Type B pancreatic cell (in vitro differentiated cells): ENCODE results near the gene SAP30. TPM values are rescaled to one million over a fixed set of nuclear protein-coding genes. Genes with fewer than 3 reads are reported as not detected.

Source experiments
- DNase-seq: peaks from one replicate; pipeline ENCODE4 v3.0.0; 2021; ENCODE audit warnings: mixed read lengths; ENCODE audit not compliant: unreplicated experiment; ENCODE audit errors: extremely low spot score
- H3K27ac Mint-ChIP-seq: 2 replicates; pipeline ENCODE4 v1.8.0; 2021; ENCODE audit warnings: mild to moderate bottlenecking, mixed read lengths
- H3K27me3 Mint-ChIP-seq: 2 replicates; pipeline ENCODE4 v1.8.0; 2021; ENCODE audit warnings: mixed read lengths
- H3K36me3 Mint-ChIP-seq: 2 replicates; pipeline ENCODE4 v1.8.0; 2021; ENCODE audit warnings: mixed read lengths
- H3K4me1 Mint-ChIP-seq: one replicate; pipeline ENCODE4 v1.8.0; 2021; ENCODE audit warnings: mixed read lengths; ENCODE audit not compliant: unreplicated experiment
- H3K4me3 Mint-ChIP-seq: 2 replicates; pipeline ENCODE4 v1.8.0; 2021; ENCODE audit warnings: mild to moderate bottlenecking, mixed read lengths
- H3K9me3 Mint-ChIP-seq: 2 replicates; pipeline ENCODE4 v1.8.0; 2021; ENCODE audit warnings: mixed read lengths
- total RNA-seq: library from RNA; stranded (reverse); gene quantifications from 2 replicates; pipeline ENCODE4 v1.2.1, GENCODE V29; 2021; ENCODE audit warnings: low replicate concordance
- TF ChIP-seq, protein P1 (sequence below): fragments of 200-600 bp; sonication (generic); conservative IDR thresholded peaks from 2 replicates; pipeline ENCODE4 v1.5.0; 2021; ENCODE audit warnings: antibody characterized with exemption, mild to moderate bottlenecking

Gene SAP30
- total RNA-seq, 1 donor from 2014 or later, result 21.3 TPM

GRCh38 chr4:173417833-173418232 lies 47.1 kb downstream of the SAP30 start:
- no peak overlapping the region for H3K4me3 Mint-ChIP-seq
- peaks cover 12% of the 10 kb centered on the region for H3K4me1 Mint-ChIP-seq
- no peaks in the 10 kb centered on the region for H3K27me3 Mint-ChIP-seq
- DNase-seq, result no peak
- no peak overlapping the region for H3K27ac Mint-ChIP-seq
- TF ChIP-seq, protein P1, sequence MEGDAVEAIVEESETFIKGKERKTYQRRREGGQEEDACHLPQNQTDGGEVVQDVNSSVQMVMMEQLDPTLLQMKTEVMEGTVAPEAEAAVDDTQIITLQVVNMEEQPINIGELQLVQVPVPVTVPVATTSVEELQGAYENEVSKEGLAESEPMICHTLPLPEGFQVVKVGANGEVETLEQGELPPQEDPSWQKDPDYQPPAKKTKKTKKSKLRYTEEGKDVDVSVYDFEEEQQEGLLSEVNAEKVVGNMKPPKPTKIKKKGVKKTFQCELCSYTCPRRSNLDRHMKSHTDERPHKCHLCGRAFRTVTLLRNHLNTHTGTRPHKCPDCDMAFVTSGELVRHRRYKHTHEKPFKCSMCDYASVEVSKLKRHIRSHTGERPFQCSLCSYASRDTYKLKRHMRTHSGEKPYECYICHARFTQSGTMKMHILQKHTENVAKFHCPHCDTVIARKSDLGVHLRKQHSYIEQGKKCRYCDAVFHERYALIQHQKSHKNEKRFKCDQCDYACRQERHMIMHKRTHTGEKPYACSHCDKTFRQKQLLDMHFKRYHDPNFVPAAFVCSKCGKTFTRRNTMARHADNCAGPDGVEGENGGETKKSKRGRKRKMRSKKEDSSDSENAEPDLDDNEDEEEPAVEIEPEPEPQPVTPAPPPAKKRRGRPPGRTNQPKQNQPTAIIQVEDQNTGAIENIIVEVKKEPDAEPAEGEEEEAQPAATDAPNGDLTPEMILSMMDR, result no peak
- no peaks in the 10 kb centered on the region for H3K9me3 Mint-ChIP-seq
- H3K36me3 Mint-ChIP-seq, result no peaks in the 10 kb centered on the region

GRCh38 chr4:173418639-173419038 lies 47.9 kb downstream of the SAP30 start:
- TF ChIP-seq, protein P1, result no peak
- Mint-ChIP-seq H3K4me3 (no peak overlapping the region), H3K27ac (no peak overlapping the region), H3K27me3 (no peaks in the 10 kb centered on the region), H3K36me3 (peaks cover under 1% of the 10 kb centered on the region), H3K9me3 (no peaks in the 10 kb centered on the region), H3K4me1 (peaks cover 12% of the 10 kb centered on the region)
- DNase-seq, result no peak

DNA sequence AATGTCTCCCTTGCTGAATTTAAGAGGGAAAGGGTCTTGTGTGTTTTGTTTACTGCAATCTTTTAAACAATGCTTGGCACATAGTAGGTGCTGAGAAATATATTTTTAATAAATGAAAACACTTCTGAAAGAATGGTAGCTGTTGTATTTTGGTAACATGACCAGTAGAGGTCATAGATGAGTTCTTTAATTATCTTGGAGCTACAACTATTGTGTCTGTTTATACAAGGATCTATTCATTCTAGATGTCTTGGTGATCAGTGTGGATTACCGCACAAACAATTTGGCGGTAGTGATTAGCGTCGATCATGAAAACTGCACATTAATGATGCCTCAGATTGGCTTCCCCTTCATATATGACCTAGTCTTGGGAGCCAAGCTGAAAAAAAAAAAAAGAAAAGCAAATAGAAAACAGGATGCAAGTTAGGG lies 49.6 kb downstream of the SAP30 start:
- H3K27me3 Mint-ChIP-seq, result no peaks in the 10 kb centered on the region
- TF ChIP-seq, protein P1, result peak; percentile 73
- H3K9me3 Mint-ChIP-seq, result no peaks in the 10 kb centered on the region
- H3K27ac Mint-ChIP-seq, result no peak overlapping the region
- peaks cover 8% of the 10 kb centered on the region for H3K4me1 Mint-ChIP-seq
- H3K4me3 Mint-ChIP-seq, result no peak overlapping the region
- no peak for DNase-seq
- H3K36me3 Mint-ChIP-seq, result peaks cover 3% of the 10 kb centered on the region

GRCh38 chr4:173420801-173421200 lies 50.0 kb downstream of the SAP30 start:
- H3K9me3 Mint-ChIP-seq, result no peaks in the 10 kb centered on the region
- TF ChIP-seq, protein P1, result no peak
- no peak for DNase-seq
- peaks cover 4% of the 10 kb centered on the region for H3K4me1 Mint-ChIP-seq
- H3K27ac Mint-ChIP-seq, result no peak overlapping the region
- peaks cover 3% of the 10 kb centered on the region for H3K36me3 Mint-ChIP-seq
- no peaks in the 10 kb centered on the region for H3K27me3 Mint-ChIP-seq
- no peak overlapping the region for H3K4me3 Mint-ChIP-seq

DNA sequence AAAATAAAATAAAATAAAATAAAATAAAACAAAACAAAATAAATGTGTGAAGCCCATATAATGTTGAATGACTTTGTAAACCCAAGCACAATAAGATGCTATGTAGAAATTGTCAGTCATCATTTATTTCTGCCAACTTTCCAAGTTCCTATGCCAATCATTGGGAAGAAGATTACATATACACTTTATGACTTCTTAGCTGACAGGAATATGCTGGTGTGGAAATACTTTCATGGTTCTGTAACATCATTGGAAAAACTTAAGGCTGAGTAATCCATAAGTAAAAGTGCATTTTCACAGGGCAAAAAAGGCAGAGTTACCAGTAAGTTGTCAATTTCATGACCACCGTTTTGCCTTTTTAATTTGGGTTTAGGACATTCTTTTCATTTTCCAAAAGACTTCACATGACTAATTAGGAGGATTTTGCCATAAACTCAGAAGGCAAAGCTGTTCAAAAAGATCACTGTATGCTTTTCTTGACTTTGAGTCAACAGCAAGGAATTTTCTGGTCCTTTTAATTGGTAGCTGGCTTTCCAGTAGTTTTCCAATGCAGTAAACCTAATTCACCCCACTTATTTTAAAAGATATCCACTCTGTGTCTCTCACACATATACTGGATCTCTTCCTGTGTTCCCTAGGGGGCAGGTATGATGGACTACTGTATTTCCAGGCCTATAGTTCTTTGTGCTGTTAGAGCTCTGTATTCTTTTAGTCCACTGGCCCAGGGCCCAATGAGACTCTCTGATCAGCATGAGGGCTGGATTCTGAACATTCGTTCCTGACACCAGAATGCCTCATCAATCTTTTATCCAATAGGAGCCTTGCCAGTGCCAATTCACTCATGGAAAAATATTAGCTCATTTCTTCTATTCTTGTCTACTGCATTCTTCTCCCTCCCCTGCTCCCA lies 54.4 kb downstream of the SAP30 start:
- H3K27me3 Mint-ChIP-seq, result no peaks in the 10 kb centered on the region
- H3K27ac Mint-ChIP-seq, result no peak overlapping the region
- H3K4me3 Mint-ChIP-seq, result no peak overlapping the region
- H3K36me3 Mint-ChIP-seq, result peaks cover 3% of the 10 kb centered on the region
- DNase-seq, result no peak
- peaks cover 4% of the 10 kb centered on the region for H3K4me1 Mint-ChIP-seq
- TF ChIP-seq, protein P1, result no peak
- no peaks in the 10 kb centered on the region for H3K9me3 Mint-ChIP-seq
